ENCODE data around the gene FDX2. TPM values are rescaled to one million over a fixed set of nuclear protein-coding genes. Genes with fewer than 3 reads are reported as not detected.
A peak's percentile ranks its signal among the peaks of the same experiment; 100 is the strongest.

The FDX2 gene
- total RNA-seq = 1 to 10 TPM; 1.7 to 4.1 (median 4.0) TPM
- total RNA-seq (2013) = 7.8 TPM

DNA sequence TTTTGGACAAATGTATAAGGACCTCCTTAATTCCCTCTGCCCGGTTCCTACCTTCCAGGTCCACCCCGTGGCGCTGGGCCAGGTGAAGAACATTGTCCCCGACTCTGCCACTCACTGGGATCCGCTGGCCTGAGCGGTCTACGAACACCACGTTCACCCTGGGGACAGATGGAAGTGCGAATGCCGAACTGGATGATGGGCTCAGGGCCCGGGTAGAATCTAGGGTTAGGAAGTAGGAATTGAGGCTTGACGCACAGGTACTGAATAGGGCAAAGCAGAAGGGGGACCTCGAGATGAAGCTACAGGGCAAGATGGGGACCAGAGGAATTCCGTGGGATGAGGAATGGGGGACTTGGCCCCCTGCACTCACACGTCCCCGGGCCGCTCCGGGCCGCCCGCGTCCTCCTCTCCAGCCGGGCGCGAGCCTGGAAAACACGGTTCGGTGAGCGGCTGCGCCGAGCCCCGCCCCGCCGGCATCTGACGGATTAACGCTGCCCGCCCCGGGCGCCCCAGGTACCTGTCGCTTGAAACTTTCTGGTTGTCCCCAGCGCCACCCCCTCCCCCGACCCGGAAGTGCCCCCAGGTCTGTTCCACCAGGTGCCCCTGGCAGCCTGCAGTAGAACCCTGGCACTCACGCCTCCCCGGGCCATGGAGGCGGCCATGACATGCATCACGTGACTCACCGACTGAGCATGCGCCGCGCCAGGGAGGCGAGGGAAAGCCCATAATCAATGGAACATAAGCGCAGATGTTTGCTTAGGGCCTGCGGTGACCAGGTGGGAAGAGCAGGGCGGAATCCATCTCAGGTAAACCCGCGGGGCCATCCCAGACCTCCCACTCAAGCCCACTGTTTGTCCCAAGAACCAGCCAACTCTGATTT lies at the start of gene FDX2:
Gene FDX2, minus strand, starts transcription at position 681 of the 880 bp plus-strand sequence. Its CDS starts 19 bp downstream, at position 662.
- Mint-ChIP-seq H3K4me1 (peaks cover 6 to 31% of the 10 kb centered on the region in 2 donors), H3K27ac (peak within 1 kb of the TSS; percentile 90 to 91), H3K36me3 (no peaks in the 10 kb centered on the region), H3K9me3 (no peaks in the 10 kb centered on the region), H3K27me3 (ENCODE audit: low read depth in 2 of 2) (no peaks in the 10 kb centered on the region), H3K4me3 (peak within 1 kb of the TSS; percentile 83)
- peaks cover 12% of the 10 kb centered on the region for H3K4me1 ChIP-seq (ENCODE audit: control insufficient read depth, insufficient read depth, low read length)
- TF ChIP-seq, protein P1, sequence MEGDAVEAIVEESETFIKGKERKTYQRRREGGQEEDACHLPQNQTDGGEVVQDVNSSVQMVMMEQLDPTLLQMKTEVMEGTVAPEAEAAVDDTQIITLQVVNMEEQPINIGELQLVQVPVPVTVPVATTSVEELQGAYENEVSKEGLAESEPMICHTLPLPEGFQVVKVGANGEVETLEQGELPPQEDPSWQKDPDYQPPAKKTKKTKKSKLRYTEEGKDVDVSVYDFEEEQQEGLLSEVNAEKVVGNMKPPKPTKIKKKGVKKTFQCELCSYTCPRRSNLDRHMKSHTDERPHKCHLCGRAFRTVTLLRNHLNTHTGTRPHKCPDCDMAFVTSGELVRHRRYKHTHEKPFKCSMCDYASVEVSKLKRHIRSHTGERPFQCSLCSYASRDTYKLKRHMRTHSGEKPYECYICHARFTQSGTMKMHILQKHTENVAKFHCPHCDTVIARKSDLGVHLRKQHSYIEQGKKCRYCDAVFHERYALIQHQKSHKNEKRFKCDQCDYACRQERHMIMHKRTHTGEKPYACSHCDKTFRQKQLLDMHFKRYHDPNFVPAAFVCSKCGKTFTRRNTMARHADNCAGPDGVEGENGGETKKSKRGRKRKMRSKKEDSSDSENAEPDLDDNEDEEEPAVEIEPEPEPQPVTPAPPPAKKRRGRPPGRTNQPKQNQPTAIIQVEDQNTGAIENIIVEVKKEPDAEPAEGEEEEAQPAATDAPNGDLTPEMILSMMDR (IDR thresholded peaks at IDR 0.05) = no peak
- ATAC-seq (peak; percentile 79 to 93 (median 89)), DNase-seq (peak; percentile 76 to 96)
- H3K9me3 ChIP-seq (ENCODE audit: control insufficient read depth, insufficient read depth, low read length) = no peaks in the 10 kb centered on the region
- 2% methylated on average over 55 of the region's 55 CpGs for WGBS (ENCODE audit: insufficient coverage)
- H3K36me3 ChIP-seq (ENCODE audit: control insufficient read depth, insufficient read depth, low read length) = peaks cover 28% of the 10 kb centered on the region
- peak within 1 kb of the TSS; percentile 19 for H3K27ac ChIP-seq (ENCODE audit: low read length)
- intact Hi-C loops (cut with micrococcal nuclease) = no loop called here
- peak within 1 kb of the TSS; percentile 79 for H3K4me3 ChIP-seq (ENCODE audit: low read length)
- no peaks in the 10 kb centered on the region for H3K27me3 ChIP-seq (ENCODE audit: control insufficient read depth, insufficient read depth, low read length)

DNA sequence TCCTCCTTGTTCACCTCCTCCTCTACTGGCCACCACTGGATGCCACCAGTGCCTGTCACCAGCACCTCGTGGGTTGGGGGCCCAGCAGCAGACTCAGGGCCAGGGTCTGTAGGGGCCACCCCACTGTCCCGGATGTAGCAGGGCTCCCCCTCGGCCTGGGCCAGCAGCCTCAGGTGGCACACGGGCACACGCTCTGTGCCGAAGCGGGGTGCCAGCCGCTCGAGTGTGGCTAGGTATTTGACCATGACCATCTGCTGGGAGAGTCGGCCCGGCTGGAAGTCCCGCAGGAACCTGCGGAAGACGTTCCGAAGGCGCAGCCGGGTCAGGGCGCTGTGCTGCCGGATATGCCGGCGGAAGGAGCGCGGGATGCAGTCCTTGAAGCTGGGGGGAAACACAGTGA lies 49.7 kb upstream of the FDX2 start:
- Mint-ChIP-seq H3K4me3 (no peak overlapping the region), H3K27me3 (ENCODE audit: low read depth in 2 of 2) (no peaks in the 10 kb centered on the region), H3K36me3 (peaks cover 8% of the 10 kb centered on the region), H3K9me3 (no peaks in the 10 kb centered on the region), H3K27ac (no peak overlapping the region), H3K4me1 (peaks cover 0 to 7% of the 10 kb centered on the region in 2 donors)
- no peaks in the 10 kb centered on the region for H3K27me3 ChIP-seq (ENCODE audit: control insufficient read depth, insufficient read depth, low read length)
- 97% methylated on average over 23 of the region's 23 CpGs for whole genome bisulfite sequencing (ENCODE audit: insufficient coverage)
- DNase-seq (no peak), ATAC-seq (no peak)
- H3K36me3 ChIP-seq (ENCODE audit: control insufficient read depth, insufficient read depth, low read length) = peaks cover 76% of the 10 kb centered on the region
- H3K9me3 ChIP-seq (ENCODE audit: control insufficient read depth, insufficient read depth, low read length) = no peaks in the 10 kb centered on the region
- no peaks in the 10 kb centered on the region for H3K4me1 ChIP-seq (ENCODE audit: control insufficient read depth, insufficient read depth, low read length)
- no peak overlapping the region for H3K27ac ChIP-seq (ENCODE audit: low read length)
- H3K4me3 ChIP-seq (ENCODE audit: low read length) = no peak overlapping the region
- TF ChIP-seq, protein P1 (IDR thresholded peaks at IDR 0.05) = no peak
- intact Hi-C loops (cut with micrococcal nuclease) = no loop called here

DNA sequence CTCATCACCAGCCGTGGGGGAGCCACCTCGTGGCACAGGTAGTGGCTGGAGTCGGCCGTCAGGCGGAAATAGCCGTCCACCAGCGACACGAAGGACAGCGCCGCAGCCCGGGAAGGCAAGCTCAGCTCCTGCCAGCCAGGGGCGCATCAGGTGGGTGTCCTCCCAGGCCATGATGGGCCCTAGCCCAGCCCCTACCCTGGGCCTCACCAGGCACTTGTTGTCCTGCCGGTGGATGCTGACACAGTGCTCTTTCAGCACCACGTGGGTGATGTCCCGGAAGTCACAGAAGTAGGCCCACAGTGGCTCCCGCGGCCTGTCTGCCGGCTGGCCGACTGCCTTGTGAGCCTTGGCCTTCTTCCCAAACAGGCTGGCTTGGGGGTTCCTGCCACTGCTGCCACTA lies 48.8 kb upstream of the FDX2 start:
- Mint-ChIP-seq H3K27ac (no peak overlapping the region), H3K9me3 (no peaks in the 10 kb centered on the region), H3K4me3 (no peak overlapping the region), H3K27me3 (ENCODE audit: low read depth in 2 of 2) (no peaks in the 10 kb centered on the region), H3K36me3 (peaks cover 6% of the 10 kb centered on the region), H3K4me1 (peaks cover 0 to 7% of the 10 kb centered on the region in 2 donors)
- intact Hi-C loops (cut with micrococcal nuclease) = no loop called here
- WGBS (ENCODE audit: insufficient coverage) = 97% methylated on average over 19 of the region's 19 CpGs
- Histone ChIP-seq H3K27me3 (ENCODE audit: control insufficient read depth, insufficient read depth, low read length) (no peaks in the 10 kb centered on the region), H3K9me3 (ENCODE audit: control insufficient read depth, insufficient read depth, low read length) (no peaks in the 10 kb centered on the region), H3K4me3 (ENCODE audit: low read length) (no peak overlapping the region), H3K36me3 (ENCODE audit: control insufficient read depth, insufficient read depth, low read length) (peaks cover 76% of the 10 kb centered on the region), H3K27ac (ENCODE audit: low read length) (no peak overlapping the region), H3K4me1 (ENCODE audit: control insufficient read depth, insufficient read depth, low read length) (no peaks in the 10 kb centered on the region)
- TF ChIP-seq, protein P1 (IDR thresholded peaks at IDR 0.05) = no peak
- DNase-seq (no peak), ATAC-seq (no peak)

Measured in natural killer cell (primary cell).